ENCODE data around the gene DPYD.

- TF ChIP-seq CTCF (IDR thresholded peaks at IDR 0.05; ENCODE audit: low read length), result no peak
- no peak for TF ChIP-seq EZH2 (IDR thresholded peaks at IDR 0.05; ENCODE audit: borderline replicate concordance, low read length)
These were observed 360.1 kb downstream of the DPYD start for GRCh38 chr1:97560714-97561113.

All from OCI-LY1 (cell line).